GM23338 (cell line): ENCODE measurements around the gene SPAG16. TPM values are rescaled to one million over a fixed set of nuclear protein-coding genes. Genes with fewer than 3 reads are reported as not detected.
A peak's percentile ranks its signal among the peaks of the same experiment; 100 is the strongest.

Experiments used
- ATAC-seq: fragments of 200-7000 bp; cut with Tn5 transposase; 3 replicates; pipeline ENCODE4 v1.9.1; 2020
- DNase-seq: peaks from one replicate; pipeline ENCODE4 v3.0.0-alpha.2; 2015; ENCODE audit warnings: low spot score
- H2AFZ ChIP-seq: fragments of 200-600 bp; sonication (generic); 2 replicates; pipeline ENCODE4 v1.8.0; 2016; ENCODE audit warnings: antibody characterized with exemption, mild to moderate bottlenecking, moderate library complexity
- H3F3A ChIP-seq: fragments of 200-600 bp; sonication (generic); replicated peaks from 2 replicates; pipeline ENCODE4 v1.8.0; 2017; ENCODE audit warnings: antibody characterized with exemption, mixed run types, low read depth
- H3K27ac ChIP-seq: fragments of 200-600 bp; sonication (generic); 2 replicates; pipeline ENCODE4 v1.6.1; 2016; ENCODE audit warnings: low read depth
- H3K27me3 ChIP-seq: fragments of 200-600 bp; sonication (generic); 2 replicates; pipeline ENCODE4 v1.8.0; 2016; ENCODE audit warnings: mild to moderate bottlenecking, mixed run types, moderate library complexity; ENCODE audit not compliant: insufficient read depth
- H3K36me3 ChIP-seq: fragments of 200-600 bp; sonication (generic); 2 replicates; pipeline ENCODE4 v1.8.0; 2016; ENCODE audit warnings: mild to moderate bottlenecking; ENCODE audit not compliant: insufficient read depth
- H3K4me1 ChIP-seq: fragments of 200-600 bp; sonication (generic); 2 replicates; pipeline ENCODE4 v1.8.0; 2016; ENCODE audit warnings: mild to moderate bottlenecking, moderate library complexity; ENCODE audit not compliant: insufficient read depth
- H3K4me2 ChIP-seq: fragments of 200-600 bp; sonication (generic); 2 replicates; pipeline ENCODE4 v1.7.1; 2017; ENCODE audit warnings: mixed run types
- H3K4me3 ChIP-seq: fragments of 200-600 bp; sonication (generic); 2 replicates; pipeline ENCODE4 v1.6.1; 2016; ENCODE audit warnings: mixed run types
- H3K79me2 ChIP-seq: fragments of 200-600 bp; sonication (generic); replicated peaks from 2 replicates; pipeline ENCODE4 v1.8.0; 2017; ENCODE audit warnings: mild to moderate bottlenecking; ENCODE audit not compliant: insufficient read depth
- H3K9me2 ChIP-seq: fragments of 200-600 bp; sonication (generic); 2 replicates; pipeline ENCODE4 v1.8.0; 2017; ENCODE audit not compliant: insufficient read depth
- H4K20me1 ChIP-seq: fragments of 200-600 bp; sonication (generic); replicated peaks from 2 replicates; pipeline ENCODE4 v1.8.0; 2017; ENCODE audit warnings: mild to moderate bottlenecking; ENCODE audit not compliant: insufficient read depth
- H3K27ac Mint-ChIP-seq: 2 replicates; pipeline ENCODE4 v1.8.0; 2020; ENCODE audit warnings: inconsistent platforms, mild to moderate bottlenecking, moderate library complexity, mixed read lengths
- H3K27me3 Mint-ChIP-seq: 3 replicates; pipeline ENCODE4 v1.8.0; 2022; ENCODE audit warnings: low read depth, mild to moderate bottlenecking, moderate library complexity, mixed read lengths, inconsistent platforms; ENCODE audit not compliant: insufficient read depth, poor library complexity
- H3K36me3 Mint-ChIP-seq: 3 replicates; pipeline ENCODE4 v1.8.0; 2021; ENCODE audit warnings: low read depth, mild to moderate bottlenecking, inconsistent platforms, moderate library complexity, mixed read lengths
- H3K4me1 Mint-ChIP-seq: 3 replicates; pipeline ENCODE4 v1.8.0; 2020; ENCODE audit warnings: mild to moderate bottlenecking, inconsistent platforms, mixed read lengths
- H3K4me3 Mint-ChIP-seq: 3 replicates; pipeline ENCODE4 v1.8.0; 2021; ENCODE audit warnings: moderate library complexity, mild to moderate bottlenecking, inconsistent platforms, mixed read lengths
- H3K9me3 Mint-ChIP-seq: 3 replicates; pipeline ENCODE4 v1.8.0; 2020; ENCODE audit warnings: moderate library complexity, mild to moderate bottlenecking, inconsistent platforms, mixed read lengths
- EZH2phosphoT487 ChIP-seq: fragments of 200-600 bp; sonication (generic); IDR thresholded peaks from one replicate; pipeline ENCODE4 v1.8.1; 2018; ENCODE audit warnings: antibody characterized with exemption; ENCODE audit not compliant: unreplicated experiment
- STAT1 ChIP-seq: IDR thresholded peaks from one replicate; pipeline ENCODE4 v1.6.1; 2016; ENCODE audit warnings: antibody characterized with exemption; ENCODE audit not compliant: unreplicated experiment
- polyA plus RNA-seq: library from polyadenylated mRNA; unstranded; fragments of >200 nt; fragmentation: Nextera tagmentation; extraction: Ambion mirVana; gene quantifications from 2 replicates; pipeline ENCODE4 v1.2.1, GENCODE V29; 2016
- total RNA-seq: library from RNA; depleted of rRNA; stranded (reverse); fragments of >200 nt; shearing (Covaris generic); gene quantifications from 2 replicates; pipeline ENCODE4 v1.2.3, GENCODE V29; 2014
- TF ChIP-seq, protein P1 (sequence below), 2 experiments: fragments of 200-600 bp in 1 of 2; sonication (generic) in 1 of 2; conservative IDR thresholded peaks; 2 replicates each; pipeline versions ENCODE4 v1.5.1 to v1.6.1; 2016 to 2017; ENCODE audit warnings: antibody characterized with exemption in 2 of 2, low read depth in 2 of 2, mild to moderate bottlenecking in 2 of 2, moderate library complexity in 1 of 2
- TF ChIP-seq, protein P2 (sequence below): fragments of 250-450 bp; sonication (Bioruptor Pico); IDR thresholded peaks from 2 replicates; pipeline ENCODE4 v1.5.0; 2020; ENCODE audit warnings: mild to moderate bottlenecking, moderate library complexity

Gene SPAG16
- total and polyA plus RNA-seq, 2 experiments from 2014 or later, result 19.7 to 47.8 TPM

DNA sequence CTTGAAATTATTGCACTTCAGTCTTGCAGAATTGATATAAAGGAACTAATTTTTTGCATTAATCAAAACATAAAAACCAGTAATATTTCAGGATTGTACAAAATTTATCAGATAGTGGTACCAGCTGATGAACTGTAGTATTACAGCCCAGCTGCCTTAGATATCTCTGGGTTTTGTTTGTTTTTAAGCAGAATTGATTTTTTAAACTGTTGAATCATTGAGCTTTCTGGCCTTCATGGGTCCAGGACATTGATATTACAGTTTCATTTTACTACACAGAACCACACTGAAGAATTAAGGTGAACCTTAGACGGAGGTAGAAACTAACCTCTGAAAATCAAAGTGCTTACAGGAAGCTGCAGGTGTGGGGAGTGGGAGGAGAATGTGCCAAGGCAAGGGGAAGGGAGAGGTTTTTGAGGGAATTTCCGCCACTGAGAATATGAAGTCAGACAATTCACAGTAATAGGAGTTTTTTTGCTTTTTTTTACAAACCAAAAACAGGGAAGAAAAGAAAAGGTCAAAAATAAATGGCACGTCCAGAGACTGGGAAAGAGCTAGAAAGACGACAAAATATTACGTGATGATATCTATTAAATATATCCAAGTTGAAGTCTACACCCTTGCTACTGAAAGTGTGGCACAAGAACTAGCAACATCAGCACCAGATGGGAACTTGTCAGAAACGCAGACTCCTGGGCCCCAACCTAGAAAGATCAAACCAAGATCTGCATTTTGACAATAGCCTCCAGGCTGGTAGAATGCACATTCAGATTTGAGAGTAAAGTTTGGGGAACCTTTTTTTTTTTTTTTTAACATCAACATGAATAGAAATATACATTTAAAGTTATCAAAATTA lies 40.8 kb upstream of the SPAG16 start:
- H3K27ac Mint-ChIP-seq, result no peak overlapping the region
- Histone ChIP-seq H3K27me3 (no peaks in the 10 kb centered on the region), H3K4me1 (no peaks in the 10 kb centered on the region), H3K4me3 (no peak overlapping the region), H3F3A (no peaks in the 10 kb centered on the region), H4K20me1 (no peaks in the 10 kb centered on the region), H2AFZ (no peak overlapping the region), H3K27ac (no peak overlapping the region), H3K36me3 (no peaks in the 10 kb centered on the region), H3K9me2 (no peaks in the 10 kb centered on the region), H3K4me2 (no peak overlapping the region), H3K79me2 (no peaks in the 10 kb centered on the region)
- no peaks in the 10 kb centered on the region for H3K27me3 Mint-ChIP-seq
- H3K4me3 Mint-ChIP-seq, result no peak overlapping the region
- TF ChIP-seq STAT1, result no peak
- TF ChIP-seq EZH2phosphoT487, result no peak
- no peaks in the 10 kb centered on the region for H3K36me3 Mint-ChIP-seq
- no peak for ATAC-seq
- no peak for DNase-seq
- H3K4me1 Mint-ChIP-seq, result peaks cover 9% of the 10 kb centered on the region
- H3K9me3 Mint-ChIP-seq, result no peaks in the 10 kb centered on the region

GRCh38 chr2:213246497-213247281 lies 37.6 kb upstream of the SPAG16 start:
- Histone ChIP-seq H3K36me3 (no peaks in the 10 kb centered on the region), H2AFZ (no peak overlapping the region), H3K4me1 (no peaks in the 10 kb centered on the region), H3K27ac (no peak overlapping the region), H3K9me2 (no peaks in the 10 kb centered on the region), H4K20me1 (no peaks in the 10 kb centered on the region), H3F3A (no peaks in the 10 kb centered on the region), H3K4me3 (no peak overlapping the region), H3K79me2 (no peaks in the 10 kb centered on the region), H3K27me3 (no peaks in the 10 kb centered on the region), H3K4me2 (no peak overlapping the region)
- Mint-ChIP-seq H3K4me1 (peaks cover 10% of the 10 kb centered on the region), H3K27me3 (no peaks in the 10 kb centered on the region), H3K9me3 (no peaks in the 10 kb centered on the region), H3K27ac (no peak overlapping the region), H3K4me3 (no peak overlapping the region), H3K36me3 (no peaks in the 10 kb centered on the region)
- no peak for ATAC-seq
- DNase-seq, result peak; percentile 74
- TF ChIP-seq, protein P1, sequence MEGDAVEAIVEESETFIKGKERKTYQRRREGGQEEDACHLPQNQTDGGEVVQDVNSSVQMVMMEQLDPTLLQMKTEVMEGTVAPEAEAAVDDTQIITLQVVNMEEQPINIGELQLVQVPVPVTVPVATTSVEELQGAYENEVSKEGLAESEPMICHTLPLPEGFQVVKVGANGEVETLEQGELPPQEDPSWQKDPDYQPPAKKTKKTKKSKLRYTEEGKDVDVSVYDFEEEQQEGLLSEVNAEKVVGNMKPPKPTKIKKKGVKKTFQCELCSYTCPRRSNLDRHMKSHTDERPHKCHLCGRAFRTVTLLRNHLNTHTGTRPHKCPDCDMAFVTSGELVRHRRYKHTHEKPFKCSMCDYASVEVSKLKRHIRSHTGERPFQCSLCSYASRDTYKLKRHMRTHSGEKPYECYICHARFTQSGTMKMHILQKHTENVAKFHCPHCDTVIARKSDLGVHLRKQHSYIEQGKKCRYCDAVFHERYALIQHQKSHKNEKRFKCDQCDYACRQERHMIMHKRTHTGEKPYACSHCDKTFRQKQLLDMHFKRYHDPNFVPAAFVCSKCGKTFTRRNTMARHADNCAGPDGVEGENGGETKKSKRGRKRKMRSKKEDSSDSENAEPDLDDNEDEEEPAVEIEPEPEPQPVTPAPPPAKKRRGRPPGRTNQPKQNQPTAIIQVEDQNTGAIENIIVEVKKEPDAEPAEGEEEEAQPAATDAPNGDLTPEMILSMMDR (conservative IDR thresholded peaks at IDR 0.05; ENCODE audit: low read depth in 2 of 2), result peak; percentile 80 to 96
- TF ChIP-seq, protein P2, sequence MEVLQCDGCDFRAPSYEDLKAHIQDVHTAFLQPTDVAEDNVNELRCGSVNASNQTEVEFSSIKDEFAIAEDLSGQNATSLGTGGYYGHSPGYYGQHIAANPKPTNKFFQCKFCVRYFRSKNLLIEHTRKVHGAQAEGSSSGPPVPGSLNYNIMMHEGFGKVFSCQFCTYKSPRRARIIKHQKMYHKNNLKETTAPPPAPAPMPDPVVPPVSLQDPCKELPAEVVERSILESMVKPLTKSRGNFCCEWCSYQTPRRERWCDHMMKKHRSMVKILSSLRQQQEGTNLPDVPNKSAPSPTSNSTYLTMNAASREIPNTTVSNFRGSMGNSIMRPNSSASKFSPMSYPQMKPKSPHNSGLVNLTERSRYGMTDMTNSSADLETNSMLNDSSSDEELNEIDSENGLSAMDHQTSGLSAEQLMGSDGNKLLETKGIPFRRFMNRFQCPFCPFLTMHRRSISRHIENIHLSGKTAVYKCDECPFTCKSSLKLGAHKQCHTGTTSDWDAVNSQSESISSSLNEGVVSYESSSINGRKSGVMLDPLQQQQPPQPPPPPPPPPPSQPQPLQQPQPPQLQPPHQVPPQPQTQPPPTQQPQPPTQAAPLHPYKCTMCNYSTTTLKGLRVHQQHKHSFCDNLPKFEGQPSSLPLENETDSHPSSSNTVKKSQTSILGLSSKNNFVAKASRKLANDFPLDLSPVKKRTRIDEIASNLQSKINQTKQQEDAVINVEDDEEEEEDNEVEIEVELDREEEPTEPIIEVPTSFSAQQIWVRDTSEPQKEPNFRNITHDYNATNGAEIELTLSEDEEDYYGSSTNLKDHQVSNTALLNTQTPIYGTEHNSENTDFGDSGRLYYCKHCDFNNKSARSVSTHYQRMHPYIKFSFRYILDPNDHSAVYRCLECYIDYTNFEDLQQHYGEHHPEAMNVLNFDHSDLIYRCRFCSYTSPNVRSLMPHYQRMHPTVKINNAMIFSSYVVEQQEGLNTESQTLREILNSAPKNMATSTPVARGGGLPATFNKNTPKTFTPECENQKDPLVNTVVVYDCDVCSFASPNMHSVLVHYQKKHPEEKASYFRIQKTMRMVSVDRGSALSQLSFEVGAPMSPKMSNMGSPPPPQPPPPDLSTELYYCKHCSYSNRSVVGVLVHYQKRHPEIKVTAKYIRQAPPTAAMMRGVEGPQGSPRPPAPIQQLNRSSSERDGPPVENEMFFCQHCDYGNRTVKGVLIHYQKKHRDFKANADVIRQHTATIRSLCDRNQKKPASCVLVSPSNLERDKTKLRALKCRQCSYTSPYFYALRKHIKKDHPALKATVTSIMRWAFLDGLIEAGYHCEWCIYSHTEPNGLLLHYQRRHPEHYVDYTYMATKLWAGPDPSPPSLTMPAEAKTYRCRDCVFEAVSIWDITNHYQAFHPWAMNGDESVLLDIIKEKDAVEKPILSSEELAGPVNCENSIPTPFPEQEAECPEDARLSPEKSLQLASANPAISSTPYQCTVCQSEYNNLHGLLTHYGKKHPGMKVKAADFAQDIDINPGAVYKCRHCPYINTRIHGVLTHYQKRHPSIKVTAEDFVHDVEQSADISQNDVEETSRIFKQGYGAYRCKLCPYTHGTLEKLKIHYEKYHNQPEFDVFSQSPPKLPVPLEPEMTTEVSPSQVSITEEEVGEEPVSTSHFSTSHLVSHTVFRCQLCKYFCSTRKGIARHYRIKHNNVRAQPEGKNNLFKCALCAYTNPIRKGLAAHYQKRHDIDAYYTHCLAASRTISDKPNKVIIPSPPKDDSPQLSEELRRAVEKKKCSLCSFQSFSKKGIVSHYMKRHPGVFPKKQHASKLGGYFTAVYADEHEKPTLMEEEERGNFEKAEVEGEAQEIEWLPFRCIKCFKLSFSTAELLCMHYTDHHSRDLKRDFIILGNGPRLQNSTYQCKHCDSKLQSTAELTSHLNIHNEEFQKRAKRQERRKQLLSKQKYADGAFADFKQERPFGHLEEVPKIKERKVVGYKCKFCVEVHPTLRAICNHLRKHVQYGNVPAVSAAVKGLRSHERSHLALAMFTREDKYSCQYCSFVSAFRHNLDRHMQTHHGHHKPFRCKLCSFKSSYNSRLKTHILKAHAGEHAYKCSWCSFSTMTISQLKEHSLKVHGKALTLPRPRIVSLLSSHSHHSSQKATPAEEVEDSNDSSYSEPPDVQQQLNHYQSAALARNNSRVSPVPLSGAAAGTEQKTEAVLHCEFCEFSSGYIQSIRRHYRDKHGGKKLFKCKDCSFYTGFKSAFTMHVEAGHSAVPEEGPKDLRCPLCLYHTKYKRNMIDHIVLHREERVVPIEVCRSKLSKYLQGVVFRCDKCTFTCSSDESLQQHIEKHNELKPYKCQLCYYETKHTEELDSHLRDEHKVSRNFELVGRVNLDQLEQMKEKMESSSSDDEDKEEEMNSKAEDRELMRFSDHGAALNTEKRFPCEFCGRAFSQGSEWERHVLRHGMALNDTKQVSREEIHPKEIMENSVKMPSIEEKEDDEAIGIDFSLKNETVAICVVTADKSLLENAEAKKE (CRISPR knock-in tag), result no peak
